Fibroblast of mammary gland (primary cell): ENCODE results near the gene HOXA13.
A peak's percentile ranks its signal among the peaks of the same experiment; 100 is the strongest.

Experiments
- DNase-seq: peaks from one replicate; pipeline ENCODE4 v3.0.0-alpha.2; 2010; ENCODE audit warnings: low read depth
- H3K4me3 ChIP-seq: 2 replicates; pipeline ENCODE4 v1.5.1; 2011; ENCODE audit warnings: low read depth, mild to moderate bottlenecking, low read length, moderate library complexity; ENCODE audit not compliant: control insufficient read depth
- CTCF ChIP-seq: conservative IDR thresholded peaks from 2 replicates; pipeline ENCODE4 v1.5.1; 2011; ENCODE audit warnings: low read depth, low read length, inconsistent platforms; ENCODE audit not compliant: control insufficient read depth, insufficient read depth

Gene HOXA13

GRCh38 chr7:27175626-27176523 lies 24.0 kb downstream of the HOXA13 start:
- no peak overlapping the region for H3K4me3 ChIP-seq
- TF ChIP-seq CTCF, result no peak
- no peak for DNase-seq

GRCh38 chr7:27174874-27175625 lies 24.8 kb downstream of the HOXA13 start:
- no peak for DNase-seq
- no peak overlapping the region for H3K4me3 ChIP-seq
- no peak for TF ChIP-seq CTCF

GRCh38 chr7:27173956-27174873 lies 25.7 kb downstream of the HOXA13 start, which contains the start of gene HOXA10:
HOXA10 (minus strand) TSS chr7:27174320; CDS start chr7:27174306, 14 bp downstream.
- DNase-seq, result peak; percentile 10
- peak within 1 kb of the TSS; percentile 60 for H3K4me3 ChIP-seq
- no peak for TF ChIP-seq CTCF

GRCh38 chr7:27173511-27173955 lies 26.4 kb downstream of the HOXA13 start:
- no peak for DNase-seq
- peak overlapping the region; percentile 60 for H3K4me3 ChIP-seq
- TF ChIP-seq CTCF, result no peak

- peak overlapping the region; percentile 60 for H3K4me3 ChIP-seq
- DNase-seq, result peak; percentile 71
- TF ChIP-seq CTCF, result no peak
Measured at GRCh38 chr7:27172823-27173510, 26.9 kb downstream of the HOXA13 start.
